ES-I3 (cell line): ENCODE results near the gene KCNK7.
A peak's percentile ranks its signal among the peaks of the same experiment; 100 is the strongest.

ENCODE experiments used
- H3K36me3 ChIP-seq: 2 replicates; pipeline ENCODE4 v1.6.1; 2013; ENCODE audit warnings: mild to moderate bottlenecking, low read length, control low read depth, moderate library complexity; ENCODE audit not compliant: insufficient read depth
- H3K4me1 ChIP-seq: 2 replicates; pipeline ENCODE4 v1.6.1; 2013; ENCODE audit warnings: mild to moderate bottlenecking, control low read depth, low read length; ENCODE audit not compliant: insufficient read depth
- H3K9ac ChIP-seq: 2 replicates; pipeline ENCODE4 v1.6.1; 2013; ENCODE audit warnings: low read depth, mild to moderate bottlenecking, low read length, moderate library complexity
- H3K9me3 ChIP-seq: 2 replicates; pipeline ENCODE4 v1.6.1; 2013; ENCODE audit warnings: mild to moderate bottlenecking, low read length, moderate library complexity; ENCODE audit not compliant: control insufficient read depth, insufficient read depth

Gene KCNK7

DNA sequence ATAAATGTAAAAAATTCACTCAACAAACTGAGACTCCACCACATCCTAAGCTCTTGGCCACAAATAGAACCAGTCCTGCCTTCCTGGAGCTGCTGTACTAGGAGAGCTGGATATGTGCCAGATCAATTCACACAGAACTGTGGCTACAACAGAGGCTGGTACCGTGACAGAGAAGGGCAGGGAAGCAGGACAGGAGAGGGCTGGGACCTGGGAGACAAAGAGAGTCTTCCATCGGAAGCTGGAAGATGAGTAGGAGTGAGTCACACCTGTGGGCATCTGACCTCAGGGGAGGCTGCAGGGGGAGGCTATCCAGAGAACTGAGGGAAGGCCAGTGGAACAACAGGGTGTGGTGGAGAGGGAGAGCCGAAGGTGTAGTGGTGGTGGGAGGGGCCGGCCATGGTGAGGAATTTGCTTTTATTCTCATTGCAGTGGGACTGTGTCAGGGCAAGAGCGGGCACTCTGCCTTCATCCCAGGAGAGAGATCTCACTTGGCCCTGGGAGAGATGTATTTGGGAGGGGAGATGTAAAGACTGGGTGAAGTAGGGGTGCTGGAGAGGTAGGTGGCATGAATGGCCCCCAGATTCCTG, 35.6 kb downstream of the KCNK7 start:
- Histone ChIP-seq H3K9ac (peak overlapping the region; percentile 3; the same call in 1 of the 2 replicates), H3K4me1 (peaks cover 33% of the 10 kb centered on the region), H3K9me3 (no peaks in the 10 kb centered on the region), H3K36me3 (no peaks in the 10 kb centered on the region)

DNA sequence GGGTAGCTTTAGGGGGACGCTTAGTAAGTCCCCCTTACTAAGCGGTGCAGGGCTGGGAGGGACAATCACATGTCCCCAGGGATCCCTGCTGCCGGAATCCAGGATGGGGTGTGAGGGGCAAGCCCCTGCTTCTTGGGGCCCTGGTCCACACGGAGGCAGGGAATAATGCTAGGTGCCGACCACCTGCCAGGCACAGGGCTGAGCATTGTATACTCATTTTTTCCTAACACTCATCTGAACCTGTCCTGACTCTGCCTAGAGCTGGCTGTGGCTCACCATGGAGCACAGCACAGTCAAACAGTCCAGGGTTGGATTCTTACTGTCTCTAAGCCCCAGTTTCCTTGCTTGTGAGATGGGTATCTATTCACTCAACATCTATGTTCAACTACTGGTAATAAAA, 36.1 kb downstream of the KCNK7 start:
- Histone ChIP-seq H3K36me3 (no peaks in the 10 kb centered on the region), H3K4me1 (peaks cover 38% of the 10 kb centered on the region), H3K9ac (no peak overlapping the region), H3K9me3 (no peaks in the 10 kb centered on the region)

DNA sequence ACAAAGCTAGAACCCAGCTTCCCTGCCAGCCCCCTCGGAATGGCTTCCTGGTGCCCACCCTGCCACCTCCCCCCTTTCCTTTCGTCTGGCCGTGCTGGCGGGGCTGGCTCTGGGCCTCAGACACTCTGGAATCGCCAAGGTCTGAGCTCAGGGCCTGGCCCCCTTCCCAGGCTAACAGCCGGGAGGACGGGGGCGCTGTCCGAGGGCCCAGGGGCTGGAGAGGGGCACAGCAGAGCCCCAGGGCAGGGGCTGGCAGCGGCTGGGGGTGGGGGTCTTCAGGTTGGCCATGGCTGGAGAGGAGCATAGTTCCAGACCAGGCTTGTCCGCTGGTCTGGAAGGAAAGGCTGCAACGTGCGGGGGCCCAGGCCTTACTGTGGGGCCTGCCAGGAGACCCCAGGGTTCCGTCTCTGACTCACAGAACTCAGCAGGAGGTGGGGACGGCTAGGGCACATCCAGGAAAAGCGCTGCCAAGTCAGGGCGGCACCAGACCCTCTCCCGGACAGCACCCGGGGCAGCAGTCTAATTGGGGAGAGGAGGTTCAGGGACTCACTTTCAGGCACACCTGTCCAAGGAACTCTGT, 36.6 kb downstream of the KCNK7 start:
- peak overlapping the region; percentile 47 for H3K9ac ChIP-seq
- peaks cover 42% of the 10 kb centered on the region for H3K4me1 ChIP-seq
- H3K36me3 ChIP-seq, result no peaks in the 10 kb centered on the region
- H3K9me3 ChIP-seq, result no peaks in the 10 kb centered on the region

DNA sequence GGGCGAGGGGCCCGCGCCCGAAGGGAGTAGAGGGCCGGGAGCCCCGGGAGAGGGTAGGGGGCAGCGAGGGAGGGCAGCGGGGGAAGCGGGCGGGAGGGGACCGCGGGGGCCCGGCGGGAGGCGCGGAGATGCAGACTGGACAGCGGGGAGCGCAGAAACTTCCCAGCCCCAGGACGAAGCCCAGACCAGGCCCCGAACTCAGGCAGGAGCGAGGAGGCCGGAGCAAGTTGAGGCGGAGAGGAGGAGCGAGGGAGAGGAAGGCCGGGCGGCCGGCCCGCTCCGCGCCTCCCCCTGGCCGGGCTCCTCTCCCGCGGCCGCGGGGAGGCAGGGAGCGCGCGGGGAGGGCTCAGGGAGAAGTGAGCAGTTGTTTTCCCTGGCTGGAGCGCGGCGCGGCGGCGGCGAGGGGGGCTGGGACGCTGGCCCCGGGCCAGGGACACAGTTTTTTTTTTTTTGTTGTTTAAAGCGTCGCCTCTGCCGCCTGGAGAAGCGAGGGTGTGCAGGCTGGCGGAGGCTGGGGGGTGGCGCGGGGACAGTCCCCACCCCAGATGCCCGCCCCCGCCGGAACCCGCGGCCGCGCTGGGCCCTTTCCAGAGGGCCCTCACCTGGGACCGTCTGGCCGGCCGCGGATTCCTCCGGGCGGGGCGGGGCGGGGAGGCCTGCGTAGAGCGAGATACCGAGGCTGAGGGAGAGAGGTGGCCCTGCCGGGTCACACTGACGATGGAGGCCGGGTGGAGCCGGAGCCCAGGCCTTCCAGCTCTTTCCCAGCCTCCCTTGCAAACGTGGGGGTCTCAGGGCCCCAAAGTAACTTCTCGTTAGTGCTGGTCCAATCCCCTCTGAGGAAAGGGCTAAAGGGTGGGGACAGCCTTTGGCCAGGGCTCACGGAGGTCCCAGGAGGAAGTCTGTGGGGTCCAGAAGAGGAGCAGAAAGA, 37.3 kb downstream of the KCNK7 start, which contains the start of gene LTBP3:
TSS of gene LTBP3 (minus strand) at position 358 of the 928 bp plus-strand sequence. CDS start 400 bp downstream, outside the sequence.
- H3K36me3 ChIP-seq, result no peaks in the 10 kb centered on the region
- H3K4me1 ChIP-seq, result peaks cover 42% of the 10 kb centered on the region
- peak within 1 kb of the TSS; percentile 57 for H3K9ac ChIP-seq
- no peaks in the 10 kb centered on the region for H3K9me3 ChIP-seq

DNA sequence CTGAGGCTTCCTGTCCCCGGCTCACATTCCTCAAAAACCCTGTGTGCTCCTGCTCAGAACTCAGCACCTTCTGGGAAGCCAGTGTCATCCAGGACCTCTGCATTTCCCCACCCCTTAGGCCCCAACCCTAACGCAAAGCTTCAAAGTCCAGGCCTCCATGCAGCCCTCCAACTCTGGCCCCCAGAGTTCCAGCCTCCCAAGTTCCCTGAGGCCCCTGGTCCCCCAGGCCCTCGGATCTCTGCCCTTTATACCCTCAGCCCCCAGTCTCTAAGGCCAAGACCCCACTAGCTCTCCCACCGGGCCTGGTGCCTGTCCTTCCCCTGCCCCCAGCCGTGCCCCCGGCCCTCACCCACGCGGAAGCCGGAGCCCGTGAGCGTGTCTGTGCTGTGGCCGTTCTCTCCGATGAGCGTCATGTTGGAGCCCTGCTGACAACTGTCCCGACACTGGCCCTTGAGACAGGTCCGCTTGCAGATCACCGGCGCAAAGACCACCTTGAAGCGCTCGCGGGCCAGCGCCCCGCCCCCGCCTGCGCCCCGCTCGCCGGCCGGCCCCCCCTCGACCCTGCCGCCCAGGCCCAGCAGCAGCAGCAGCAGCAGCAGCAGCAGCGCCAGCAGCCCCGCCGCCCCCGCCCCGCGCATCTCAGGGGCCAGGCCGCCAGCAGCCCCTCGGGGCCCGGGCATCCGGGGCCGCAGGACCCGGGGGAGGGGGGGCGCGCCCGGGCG, 38.2 kb downstream of the KCNK7 start:
- no peaks in the 10 kb centered on the region for H3K36me3 ChIP-seq
- peaks cover 48% of the 10 kb centered on the region for H3K4me1 ChIP-seq
- H3K9me3 ChIP-seq, result no peaks in the 10 kb centered on the region
- peak overlapping the region; percentile 34; the same call in 1 of the 2 replicates for H3K9ac ChIP-seq

DNA sequence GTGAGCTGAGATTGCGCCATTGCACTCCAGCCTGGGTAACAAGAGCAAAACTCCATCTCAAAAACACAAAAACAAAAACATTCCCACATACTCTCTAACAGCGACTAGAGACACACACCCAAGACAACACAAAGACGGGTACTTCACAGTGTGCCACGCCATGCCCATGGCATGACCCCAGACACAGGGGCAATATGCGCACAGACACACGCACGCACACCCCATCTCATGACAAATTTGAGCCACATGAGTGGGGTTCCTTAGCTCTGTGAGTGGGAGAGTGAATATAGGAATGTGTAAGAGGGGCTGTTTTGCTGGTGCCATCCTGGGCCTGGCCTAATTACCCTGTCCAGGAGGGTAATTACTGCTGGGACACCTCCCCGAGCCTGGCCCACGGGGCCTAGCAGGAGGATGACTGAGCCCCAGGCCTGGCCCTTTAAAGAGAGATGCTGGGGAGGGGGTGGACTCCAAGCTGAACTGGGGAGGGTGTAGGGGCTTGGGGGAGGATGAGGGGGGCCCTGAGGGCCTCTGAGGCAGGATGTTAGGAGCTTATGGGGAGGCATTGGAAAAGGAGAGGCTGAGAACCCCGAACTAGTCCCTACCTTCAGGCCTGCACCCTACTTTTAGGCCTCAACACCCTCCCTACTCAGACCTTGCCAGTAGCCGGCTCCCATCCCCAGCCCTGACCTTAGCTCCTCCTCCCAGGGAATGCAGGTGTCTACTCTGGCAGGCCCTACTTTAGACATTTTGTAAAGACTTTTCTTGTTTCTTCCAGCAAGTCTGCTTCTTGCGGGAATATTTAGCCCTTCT, 38.9 kb downstream of the KCNK7 start:
- Histone ChIP-seq H3K36me3 (no peaks in the 10 kb centered on the region), H3K9me3 (no peaks in the 10 kb centered on the region), H3K9ac (peak overlapping the region; percentile 34; the same call in 1 of the 2 replicates), H3K4me1 (peaks cover 50% of the 10 kb centered on the region)

DNA sequence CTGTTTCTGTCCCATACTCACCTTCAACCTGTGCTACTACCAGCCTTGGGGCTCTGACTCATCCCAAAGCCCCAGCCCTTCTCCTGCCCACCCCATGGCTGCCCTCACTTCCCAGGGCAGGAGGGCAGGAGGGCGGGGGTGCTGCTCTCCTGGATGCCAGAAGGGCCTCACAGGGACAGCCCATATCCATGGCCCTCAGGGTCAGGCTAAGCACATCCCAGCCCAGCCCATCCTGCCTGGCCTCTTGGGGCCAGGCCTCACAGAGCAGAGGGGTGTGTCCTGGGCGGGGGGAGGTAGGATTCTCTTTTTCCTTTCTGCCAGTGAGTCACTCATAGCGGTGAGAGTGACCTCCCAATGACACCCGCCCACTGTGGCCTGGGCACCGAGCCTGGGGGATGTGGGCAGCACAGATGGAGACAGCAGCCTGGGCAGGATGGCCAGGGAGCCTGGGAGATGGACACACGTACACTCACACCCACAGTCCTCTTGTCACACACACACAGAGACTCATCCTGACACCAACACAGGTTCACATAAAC, 39.8 kb downstream of the KCNK7 start:
- no peaks in the 10 kb centered on the region for H3K9me3 ChIP-seq
- no peaks in the 10 kb centered on the region for H3K36me3 ChIP-seq
- H3K4me1 ChIP-seq, result peaks cover 45% of the 10 kb centered on the region
- no peak overlapping the region for H3K9ac ChIP-seq

DNA sequence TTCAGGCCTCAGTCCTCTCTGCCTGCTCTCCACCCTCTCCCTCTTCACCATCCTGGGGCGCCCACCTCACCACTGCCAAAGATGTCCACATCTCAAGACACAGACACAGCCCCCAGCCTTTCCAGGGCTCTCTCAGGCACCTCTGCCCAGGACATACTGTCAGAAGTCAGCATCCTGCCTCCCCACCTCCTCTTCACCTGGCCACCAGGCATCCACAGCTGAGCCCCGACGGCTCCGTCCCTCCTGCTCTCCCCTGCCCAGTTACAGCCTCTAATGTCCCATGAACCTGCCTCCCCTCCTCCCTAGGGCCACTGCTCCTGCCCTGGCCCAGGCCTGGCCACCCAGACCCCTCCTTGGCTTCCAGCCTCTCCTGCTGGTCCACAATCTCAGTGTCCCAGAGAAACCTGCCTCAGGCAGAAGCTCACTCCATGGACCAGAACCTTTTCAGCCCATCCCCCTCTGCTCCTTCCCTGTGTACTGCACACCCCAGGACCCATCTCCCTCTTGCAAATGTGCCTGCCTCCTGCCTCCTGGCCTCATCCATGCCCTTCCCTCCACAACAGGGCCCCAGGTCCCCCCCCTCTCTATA, 40.7 kb downstream of the KCNK7 start:
- peaks cover 40% of the 10 kb centered on the region for H3K4me1 ChIP-seq

DNA sequence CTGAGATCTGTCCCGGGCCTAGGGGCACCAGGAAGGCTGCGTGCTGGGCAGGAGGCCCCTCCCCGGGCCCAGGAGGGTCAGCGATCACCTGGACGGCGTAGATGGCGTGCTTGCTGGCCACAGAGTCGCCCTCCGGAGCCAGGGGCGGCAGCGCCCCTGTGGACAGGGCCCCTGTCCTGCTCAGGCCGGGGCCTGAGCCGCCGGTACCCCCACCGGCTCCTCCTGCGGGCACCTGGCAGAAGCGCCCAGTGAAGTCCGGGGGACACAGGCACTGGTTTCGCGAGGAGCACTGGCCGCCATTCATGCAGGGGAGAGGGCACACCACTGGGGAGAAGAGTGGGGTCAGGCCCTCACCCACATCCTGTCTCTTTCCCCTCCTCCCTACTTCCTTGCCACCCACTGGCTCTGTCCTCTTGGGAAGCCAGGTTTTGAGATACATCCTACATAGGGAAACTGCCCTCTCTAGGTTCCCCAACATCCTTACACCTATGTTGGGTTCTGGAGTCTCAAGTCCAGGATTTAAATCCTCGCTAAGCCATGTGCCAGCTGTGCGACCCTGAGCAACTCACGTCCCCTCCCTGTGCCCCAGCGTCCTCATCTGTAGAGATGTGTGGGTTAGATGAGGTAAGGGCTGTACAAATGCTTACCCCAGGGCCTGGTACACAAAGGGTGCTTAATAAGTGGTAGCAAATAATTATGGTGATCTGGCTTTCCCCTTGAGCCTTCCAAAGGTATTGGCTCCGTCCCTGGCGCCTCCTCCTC, 41.4 kb downstream of the KCNK7 start:
- H3K36me3 ChIP-seq, result no peaks in the 10 kb centered on the region
- peak overlapping the region; percentile 34 for H3K9ac ChIP-seq
- no peaks in the 10 kb centered on the region for H3K9me3 ChIP-seq
- peaks cover 33% of the 10 kb centered on the region; the same call in 1 of the 2 replicates for H3K4me1 ChIP-seq

More for the DNA sequence above, 40.7 kb downstream of the KCNK7 start:
- Histone ChIP-seq H3K9me3 (no peaks in the 10 kb centered on the region), H3K36me3 (no peaks in the 10 kb centered on the region), H3K9ac (no peak overlapping the region)

DNA sequence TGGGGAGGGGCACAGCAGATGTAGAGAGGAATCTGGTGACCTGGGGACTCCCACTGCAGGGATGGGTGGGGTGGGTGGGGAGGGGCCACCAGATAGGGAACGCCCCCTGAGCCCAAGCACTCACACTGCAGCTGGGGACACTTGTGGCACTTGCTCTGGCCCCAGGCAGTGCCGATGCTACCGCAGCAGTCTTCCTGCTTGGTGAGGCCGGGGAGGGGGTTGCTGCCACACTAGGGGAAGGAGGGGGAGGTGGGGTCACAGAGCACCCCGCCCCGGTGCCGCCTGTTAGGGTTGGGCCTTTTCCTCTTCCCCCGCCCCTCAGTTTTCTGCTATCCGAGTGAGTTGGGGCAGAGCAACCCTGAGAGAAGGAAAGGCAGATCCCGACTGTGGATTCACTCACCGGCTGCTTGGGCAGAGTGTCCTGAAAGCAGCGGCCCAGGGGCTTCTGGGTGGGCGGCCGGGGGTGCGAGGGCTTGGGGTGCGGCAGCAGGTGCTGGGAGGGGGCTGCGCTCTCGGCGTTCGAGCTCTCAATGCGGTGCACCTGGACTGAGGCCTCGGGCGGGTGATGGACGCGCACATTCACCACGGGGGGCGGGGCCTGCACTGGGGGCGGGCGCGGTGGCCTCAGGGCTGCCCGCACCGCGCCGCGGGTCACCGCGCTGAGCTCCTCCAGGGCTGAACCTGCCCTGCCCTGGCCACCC, 42.1 kb downstream of the KCNK7 start:
- Histone ChIP-seq H3K9ac (peak overlapping the region; percentile 34), H3K4me1 (peaks cover 25% of the 10 kb centered on the region; the same call in 1 of the 2 replicates), H3K36me3 (no peaks in the 10 kb centered on the region), H3K9me3 (no peaks in the 10 kb centered on the region)

DNA sequence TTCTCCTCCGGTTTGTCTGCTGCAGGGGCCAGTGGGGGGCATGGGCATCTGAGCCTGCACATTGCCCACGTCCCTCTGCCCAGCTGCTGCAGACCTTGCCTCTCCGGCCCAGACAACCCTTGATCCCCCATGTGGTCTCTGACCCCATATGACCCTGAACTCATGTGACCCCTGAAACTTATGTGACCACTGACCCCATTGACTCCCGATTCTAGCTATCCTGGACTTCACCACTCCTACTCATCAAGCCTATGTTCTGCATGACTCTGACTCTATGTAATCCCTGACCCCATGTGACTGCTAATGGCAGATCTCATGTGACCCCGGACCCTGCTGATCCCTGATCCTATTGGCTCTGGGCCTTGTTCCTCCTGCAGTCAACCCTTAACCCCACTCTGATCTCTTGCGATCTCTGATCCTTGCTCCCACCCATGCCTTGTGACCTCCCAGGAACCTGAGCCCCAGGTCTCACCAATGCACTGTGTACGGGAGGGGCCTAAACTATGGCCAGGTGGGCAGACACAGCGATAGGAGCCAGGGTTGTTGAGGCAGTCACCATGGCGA, 43.1 kb downstream of the KCNK7 start:
- Histone ChIP-seq H3K9me3 (no peaks in the 10 kb centered on the region), H3K4me1 (peaks cover 25% of the 10 kb centered on the region; the same call in 1 of the 2 replicates), H3K36me3 (no peaks in the 10 kb centered on the region), H3K9ac (no peak overlapping the region)
